Sciatic nerve (tissue), 2 donors: ENCODE measurements around the gene TXK. TPM values are rescaled to one million over a fixed set of nuclear protein-coding genes. Genes with fewer than 3 reads are reported as not detected.

ENCODE experiments used
- ATAC-seq: fragments of 200-7000 bp; cut with Tn5 transposase; one replicate; pipeline ENCODE4 v1.9.1; 2020; ENCODE audit warnings: mild to moderate bottlenecking, moderate library complexity
- DNase-seq: peaks from one replicate; pipeline ENCODE4 v3.0.0-alpha.2; 2020; ENCODE audit warnings: low spot score
- intact Hi-C: fragments of 100-400 bp; cut with DNase I; formaldehyde crosslinking; loops from one replicate; pipeline ENCODE4 v1.14.2; 2022
- total RNA-seq: library from RNA; stranded (reverse); fragmentation: NEBNext Ultra II Directional; extraction: Animal tissue kit (Norgen Biotek cat#: 25700); gene quantifications from one replicate; pipeline ENCODE4 v1.2.1, GENCODE V29; 2021
- donor health status: DM: no; HTN: no; CAD: no.
- donor health status: DM: no; HTN: no; CAD: no.

TXK gene
- total RNA-seq, 1 donor from 2014 or later: 3.9 TPM

DNA sequence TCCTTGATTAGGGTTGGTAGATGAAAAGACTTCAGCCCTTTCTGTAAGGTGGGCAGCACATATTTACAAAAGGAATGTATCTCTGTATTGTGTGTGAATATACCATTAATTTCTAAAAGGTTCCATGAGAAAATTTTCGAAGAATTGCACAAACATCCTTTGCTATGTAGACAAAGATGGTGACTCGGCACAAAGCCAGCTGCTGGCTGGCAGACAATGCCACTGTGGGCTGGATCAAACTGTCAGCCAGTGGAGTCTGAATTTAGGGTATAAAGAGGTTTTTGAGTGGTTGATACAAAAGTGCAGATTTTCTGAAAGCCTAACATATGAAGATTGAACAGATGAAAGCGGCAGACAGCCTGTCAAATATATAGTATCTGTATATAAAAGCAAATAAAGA, 5.6 kb upstream of the TXK start:
- no peak for ATAC-seq

DNA sequence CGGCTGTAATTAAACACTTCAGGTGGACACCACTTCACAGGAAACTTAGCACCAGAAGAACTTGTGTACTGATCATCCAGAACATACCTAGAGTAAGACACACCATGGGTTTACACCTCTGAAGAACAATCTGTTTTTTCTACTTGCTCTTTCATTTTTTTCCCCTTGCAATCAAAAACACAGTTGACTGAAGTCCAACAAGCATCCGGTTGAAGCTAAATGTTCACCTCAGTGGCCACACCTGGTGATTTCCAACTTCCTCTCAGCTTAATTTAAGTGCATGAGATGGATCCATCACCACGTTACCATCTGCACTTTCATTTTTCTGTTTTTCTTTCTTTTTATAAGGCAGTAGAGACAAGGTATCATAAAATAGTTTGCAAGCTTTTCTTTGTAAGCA, 4.9 kb upstream of the TXK start:
- DNase-seq (no peak), ATAC-seq (no peak)
- intact Hi-C loops: no loop called here

More for the DNA sequence above, 5.6 kb upstream of the TXK start:
- intact Hi-C loops: no loop called here
- DNase-seq: no peak

GRCh38 chr4:48138511-48138910, 4.5 kb upstream of the TXK start:
- intact Hi-C loops: no loop called here
- no peak for DNase-seq
- ATAC-seq: no peak

DNA sequence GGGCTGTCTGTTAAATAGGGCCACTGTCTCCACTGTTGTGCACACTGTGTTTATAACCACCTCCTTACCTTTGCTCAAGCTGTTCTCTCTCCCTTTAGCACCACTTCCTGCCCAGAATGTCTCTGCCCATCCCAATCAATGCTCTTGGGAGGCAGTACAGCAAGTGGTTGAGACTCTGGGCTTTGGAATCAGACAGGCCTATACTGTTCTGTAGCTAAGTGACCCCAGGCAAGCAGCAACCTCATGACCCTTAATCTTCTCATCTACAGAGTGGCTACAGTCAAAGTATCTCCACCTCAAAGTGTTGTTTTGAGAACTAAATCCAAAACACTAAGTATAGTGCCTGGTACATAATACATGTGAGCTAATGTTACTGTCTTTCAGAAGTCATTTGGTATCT, 3.8 kb upstream of the TXK start:
- intact Hi-C loops: no loop called here
- ATAC-seq: no peak

DNA sequence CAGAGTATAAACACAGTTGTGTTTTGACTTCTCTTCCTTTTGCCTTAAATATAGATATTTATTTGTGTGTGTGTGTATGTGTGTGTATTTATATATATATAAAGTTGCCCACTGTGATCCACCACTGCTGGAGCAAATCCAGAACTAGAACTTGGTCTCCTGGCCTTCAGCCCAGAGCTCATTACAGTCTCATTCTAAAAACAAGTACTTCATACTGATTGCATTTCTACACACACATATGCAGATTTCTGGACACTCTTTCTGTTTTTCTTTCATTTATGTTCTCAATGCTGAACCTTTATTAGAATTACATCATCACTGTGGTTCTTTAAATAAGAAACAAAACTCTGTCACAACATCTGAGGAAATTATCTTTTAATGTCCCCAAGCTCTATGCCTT, 381 bp downstream of the TXK start:
- DNase-seq: no peak
- ATAC-seq: no peak
- intact Hi-C loops: no loop called here

More for the DNA sequence above, 3.8 kb upstream of the TXK start:
- DNase-seq: no peak

- intact Hi-C loops: no loop called here
- no peak for ATAC-seq
- DNase-seq: no peak
Measured at GRCh38 chr4:48131736-48132135, 2.3 kb downstream of the TXK start.

- no peak for ATAC-seq
- DNase-seq: no peak
- intact Hi-C loops: no loop called here
Measured at GRCh38 chr4:48130100-48130499, 4.0 kb downstream of the TXK start.

GRCh38 chr4:48129307-48130014, 4.6 kb downstream of the TXK start:
- ATAC-seq (no peak), DNase-seq (no peak)
- intact Hi-C loops: no loop called here

GRCh38 chr4:48127682-48128404, 6.2 kb downstream of the TXK start:
- DNase-seq (peak; percentile 72), ATAC-seq (peak; percentile 81)
- intact Hi-C loops: no loop called here

DNA sequence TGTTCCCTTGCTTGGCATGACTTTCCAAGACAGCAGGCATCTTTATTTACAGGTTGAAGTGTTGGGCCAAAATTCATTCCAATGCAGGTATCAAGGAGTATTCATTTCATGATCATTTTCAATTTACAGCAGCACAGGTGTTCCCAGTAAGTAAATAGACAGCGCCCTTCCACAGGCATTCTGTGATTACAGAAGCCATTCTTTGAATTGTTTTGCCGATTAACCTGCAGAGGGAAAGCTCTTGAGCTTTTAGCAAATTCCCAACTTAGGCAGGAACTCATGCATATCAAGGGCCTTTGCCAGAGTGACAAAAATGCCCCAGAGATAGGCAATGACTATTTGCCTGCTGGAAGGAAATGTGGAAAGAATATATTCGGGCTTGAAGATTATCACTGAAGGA, 6.8 kb downstream of the TXK start:
- intact Hi-C loops: no loop called here
- ATAC-seq (no peak), DNase-seq (no peak)

DNA sequence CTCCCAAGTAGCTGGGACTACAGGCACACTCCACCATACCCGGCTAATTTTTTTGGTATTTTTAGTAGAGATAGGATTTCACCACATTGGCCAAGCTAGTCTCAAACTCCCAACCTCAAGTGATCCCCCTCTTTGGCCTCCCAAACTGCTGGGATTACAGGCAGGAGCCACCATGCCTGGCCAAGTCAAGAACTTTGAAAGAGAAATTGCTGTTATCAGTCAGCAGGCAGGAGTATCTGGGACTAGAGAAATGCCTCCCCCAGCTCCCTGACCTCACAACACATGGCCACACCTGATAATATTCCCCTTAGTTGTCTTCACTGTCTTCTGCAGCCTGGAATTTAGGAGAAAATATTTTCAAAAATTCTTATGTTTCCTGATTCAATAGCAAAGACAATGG, 7.4 kb downstream of the TXK start:
- ATAC-seq: no peak
- no peak for DNase-seq
- intact Hi-C loops: no loop called here

DNA sequence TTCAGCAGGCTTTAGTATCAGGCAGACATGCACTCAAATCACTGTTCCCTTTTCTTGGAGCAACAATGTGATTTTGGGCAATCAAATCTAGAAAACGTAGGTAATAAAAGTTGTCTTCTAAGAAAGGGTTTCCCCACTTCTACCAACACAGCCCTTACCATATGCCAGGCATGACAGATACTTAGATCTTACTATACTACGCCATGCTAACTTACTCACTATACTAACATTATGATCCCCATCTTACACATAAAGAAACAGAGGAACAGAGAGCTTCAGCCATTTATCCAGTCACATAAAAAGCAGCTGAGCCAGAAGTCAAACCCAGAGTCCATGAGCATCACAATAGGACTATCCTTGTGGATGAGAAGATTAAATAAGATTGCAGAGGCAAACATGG, 9.2 kb downstream of the TXK start:
- intact Hi-C loops: no loop called here
- DNase-seq: no peak
- no peak for ATAC-seq

DNA sequence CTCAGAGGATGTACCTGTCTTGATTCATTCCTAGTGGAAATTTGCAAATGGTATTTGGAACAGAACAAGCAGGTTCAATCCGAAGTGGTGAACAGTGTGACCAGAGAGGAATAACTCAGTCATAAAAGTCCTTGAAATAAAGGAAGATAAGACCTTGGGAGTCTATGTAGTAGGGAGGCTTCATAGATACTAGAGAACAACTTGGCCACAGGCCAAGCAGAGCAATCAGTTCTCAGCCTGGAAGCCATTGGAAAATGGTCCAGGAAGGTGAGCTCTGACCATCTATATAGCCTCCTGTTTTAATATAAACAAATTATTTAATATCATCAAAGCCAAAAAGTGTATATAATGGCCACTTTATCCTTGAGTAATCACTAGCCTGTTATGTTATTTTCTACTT, 11.3 kb downstream of the TXK start:
- ATAC-seq: no peak
- intact Hi-C loops: no loop called here
- DNase-seq: no peak

- ATAC-seq (no peak), DNase-seq (no peak)
- intact Hi-C loops: no loop called here
Measured at GRCh38 chr4:48121180-48121579, 12.9 kb downstream of the TXK start.

DNA sequence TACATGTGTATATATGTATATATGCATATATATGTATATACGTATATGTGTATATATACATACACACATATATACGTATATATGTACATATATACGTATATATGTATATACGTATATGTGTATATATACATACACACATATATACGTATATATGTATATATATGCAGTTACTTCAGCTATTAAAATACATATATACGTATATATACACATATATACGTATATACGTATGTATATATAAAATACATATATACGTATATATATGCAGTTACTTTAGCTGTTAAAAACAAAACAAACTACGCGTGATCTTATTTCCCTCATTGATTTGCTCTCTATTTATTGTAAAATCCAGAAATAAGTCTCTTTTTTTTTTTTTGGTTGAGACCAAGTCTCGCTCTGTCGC, 13.9 kb downstream of the TXK start:
- ATAC-seq (no peak), DNase-seq (no peak)
- intact Hi-C loops: no loop called here

DNA sequence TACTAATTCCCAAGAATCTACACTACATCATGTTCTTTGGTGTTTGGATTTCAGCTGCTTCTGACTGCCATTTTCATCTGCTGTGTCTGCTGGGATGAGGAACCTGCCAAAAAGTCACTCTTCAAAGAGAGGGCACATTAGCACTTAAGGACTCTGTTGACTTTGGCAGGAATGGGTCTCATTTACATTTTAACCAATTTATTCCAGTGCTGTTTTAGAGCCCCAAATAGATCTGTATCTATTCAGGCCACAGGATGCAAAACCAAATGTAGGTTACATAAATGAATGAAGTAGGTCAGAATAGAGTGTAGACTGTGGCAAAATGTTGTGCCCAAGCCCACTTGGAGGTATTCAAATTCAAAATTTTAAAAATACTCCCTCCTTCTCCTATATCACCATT, 14.4 kb downstream of the TXK start:
- DNase-seq (no peak), ATAC-seq (no peak)
- intact Hi-C loops: no loop called here

DNA sequence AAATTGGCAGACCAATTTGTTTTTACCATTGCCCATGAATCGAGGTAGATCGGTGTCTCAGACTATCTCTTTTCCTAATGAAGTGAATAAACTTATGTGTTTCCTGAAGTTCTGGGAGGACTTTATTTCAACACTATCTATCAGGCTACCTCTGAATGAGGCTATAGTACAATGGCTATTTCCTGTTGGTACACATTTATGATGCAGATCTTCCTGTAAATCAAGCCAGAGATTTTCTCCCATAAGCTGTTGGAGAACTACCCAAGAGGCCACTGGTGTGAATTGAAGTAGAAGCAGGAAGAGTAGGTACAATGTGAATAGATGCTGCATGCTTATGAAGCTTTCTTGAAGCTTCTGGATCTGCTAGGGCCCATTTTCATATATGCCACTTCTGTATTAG, 16.0 kb downstream of the TXK start:
- ATAC-seq (no peak), DNase-seq (no peak)
- intact Hi-C loops: no loop called here

DNA sequence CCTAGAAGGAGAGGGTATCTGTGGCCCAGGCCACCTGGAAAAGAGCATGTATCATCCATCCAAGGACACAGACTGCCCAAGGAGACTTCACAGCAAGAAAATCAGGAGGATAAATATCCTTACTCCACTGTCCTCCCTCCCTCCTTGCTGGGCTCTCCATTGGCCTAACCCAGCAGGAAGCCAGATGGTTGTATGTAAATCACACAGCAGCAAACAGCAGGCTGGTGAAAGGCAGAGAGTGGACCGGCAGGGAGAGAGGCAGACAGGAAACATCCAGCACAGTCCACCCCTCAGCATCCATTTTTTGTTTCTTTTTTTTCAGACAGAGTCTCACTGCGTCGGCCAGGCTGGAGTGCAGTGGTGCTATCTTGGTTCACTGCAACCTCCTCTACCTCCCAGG, 17.5 kb downstream of the TXK start:
- intact Hi-C loops: no loop called here
- ATAC-seq (no peak), DNase-seq (no peak)

GRCh38 chr4:48114412-48114811, 19.6 kb downstream of the TXK start:
- ATAC-seq: no peak
- intact Hi-C loops: no loop called here

GRCh38 chr4:48112017-48112667, 21.9 kb downstream of the TXK start:
- no peak for DNase-seq
- no peak for ATAC-seq
- intact Hi-C loops: no loop called here

More at GRCh38 chr4:48114412-48114811, 19.6 kb downstream of the TXK start:
- DNase-seq: no peak
